Hypothalamus (tissue), 51 donors: Measurements from ENCODE around the gene SPATA17.
A peak's percentile ranks its signal among the peaks of the same experiment; 100 is the strongest.

Experiments used
- DNase-seq, 51 donors: peaks; one replicate each; lab custom pipeline; 2025; lab: John Stamatoyannopoulos, UW

The SPATA17 gene

GRCh38 chr1:217839161-217839560 lies 208.0 kb downstream of the SPATA17 start:
- no peak for DNase-seq

GRCh38 chr1:217846733-217847132 lies 215.6 kb downstream of the SPATA17 start:
- no peak for DNase-seq

- DNase-seq = no peak
Observed at GRCh38 chr1:217847643-217848042, 216.5 kb downstream of the SPATA17 start.

GRCh38 chr1:217856342-217857034 lies 225.3 kb downstream of the SPATA17 start:
- DNase-seq = no peak

- peak in 17 of 51 donors; percentile 1 to 48 (median 17) for DNase-seq
Observed at GRCh38 chr1:217857061-217857460, 225.9 kb downstream of the SPATA17 start.

- DNase-seq = no peak
Observed at GRCh38 chr1:217861658-217862057, 230.5 kb downstream of the SPATA17 start.

- DNase-seq = no peak
Observed at GRCh38 chr1:217867446-217867995, 236.4 kb downstream of the SPATA17 start.

- no peak for DNase-seq
Observed at GRCh38 chr1:217871955-217872354, 240.8 kb downstream of the SPATA17 start.

GRCh38 chr1:217875229-217875628 lies 244.1 kb downstream of the SPATA17 start:
- DNase-seq = no peak

GRCh38 chr1:217876401-217876800 lies 245.3 kb downstream of the SPATA17 start:
- no peak for DNase-seq

GRCh38 chr1:217876896-217877295 lies 245.8 kb downstream of the SPATA17 start:
- DNase-seq = no peak

GRCh38 chr1:217881131-217881543 lies 250.0 kb downstream of the SPATA17 start:
- DNase-seq = no peak

- no peak for DNase-seq
Observed at GRCh38 chr1:217881607-217882332, 250.6 kb downstream of the SPATA17 start.

- DNase-seq = no peak
Observed at GRCh38 chr1:217885181-217885580, 254.0 kb downstream of the SPATA17 start.

- no peak for DNase-seq
Observed at GRCh38 chr1:217888328-217888727, 257.2 kb downstream of the SPATA17 start.

GRCh38 chr1:217889401-217889800 lies 258.3 kb downstream of the SPATA17 start:
- peak in 3 of 51 donors; percentile 2 to 3 (median 2) for DNase-seq

- DNase-seq = no peak
Observed at GRCh38 chr1:217891966-217892365, 260.8 kb downstream of the SPATA17 start.

- no peak for DNase-seq
Observed at GRCh38 chr1:217892750-217893149, 261.6 kb downstream of the SPATA17 start.

GRCh38 chr1:217895841-217896240 lies 264.7 kb downstream of the SPATA17 start:
- DNase-seq = no peak

GRCh38 chr1:217896490-217896889 lies 265.3 kb downstream of the SPATA17 start:
- DNase-seq = no peak

- DNase-seq = no peak
Observed at GRCh38 chr1:217897100-217897499, 266.0 kb downstream of the SPATA17 start.

GRCh38 chr1:217899614-217900013 lies 268.5 kb downstream of the SPATA17 start:
- no peak for DNase-seq
